Nephron (organoid): ENCODE measurements around the gene NDUFA9.
A peak's percentile ranks its signal among the peaks of the same experiment; 100 is the strongest.

Source experiments
- H3K27ac Mint-ChIP-seq, 3 experiments: 2 replicates each; pipeline ENCODE4 v1.8.0; 2020; ENCODE audit warnings: mixed read lengths in 3 of 3, mild to moderate bottlenecking in 2 of 3, moderate library complexity in 1 of 3
- H3K27me3 Mint-ChIP-seq: 2 replicates; pipeline ENCODE4 v1.8.0; 2021; ENCODE audit warnings: low read depth, mild to moderate bottlenecking, moderate library complexity, mixed read lengths
- H3K36me3 Mint-ChIP-seq: 2 replicates; pipeline ENCODE4 v1.8.0; 2020; ENCODE audit warnings: low read depth, mixed read lengths
- H3K4me1 Mint-ChIP-seq: 2 replicates; pipeline ENCODE4 v1.8.0; 2020; ENCODE audit warnings: mixed read lengths
- H3K4me3 Mint-ChIP-seq, 3 experiments: 2 replicates each; pipeline ENCODE4 v1.8.0; 2020; ENCODE audit warnings: mild to moderate bottlenecking in 3 of 3, mixed read lengths in 3 of 3, moderate library complexity in 2 of 3
- H3K9me3 Mint-ChIP-seq: 2 replicates; pipeline ENCODE4 v1.8.0; 2020; ENCODE audit warnings: mixed read lengths
- CTCF ChIP-seq, 3 experiments: fragments of 200-600 bp; sonication (generic); IDR thresholded peaks; one replicate each; pipeline ENCODE4 v1.5.0; 2021; ENCODE audit warnings: antibody characterized with exemption in 3 of 3; ENCODE audit not compliant: unreplicated experiment in 3 of 3

Gene NDUFA9

GRCh38 chr12:4648501-4649357 lies at the start of gene NDUFA9, which contains the start of gene AKAP3:
Gene NDUFA9 (plus strand): TSS chr12:4649114. CDS start chr12:4649127, 13 bp downstream.
Gene AKAP3 (minus strand): TSS chr12:4649051. CDS start chr12:4638196, 10,855 bp downstream.
- H3K27ac Mint-ChIP-seq, result peak within 1 kb of the TSS; percentile 97 to 99 (median 99)
- no peaks in the 10 kb centered on the region for H3K36me3 Mint-ChIP-seq
- H3K9me3 Mint-ChIP-seq, result no peaks in the 10 kb centered on the region
- no peak for TF ChIP-seq CTCF (IDR thresholded peaks at IDR 0.05; ENCODE audit: unreplicated experiment in 3 of 3)
- H3K4me3 Mint-ChIP-seq, result peak within 1 kb of the TSS; percentile 95 to 98 (median 97)
- H3K4me1 Mint-ChIP-seq, result peaks cover 39% of the 10 kb centered on the region
- no peaks in the 10 kb centered on the region for H3K27me3 Mint-ChIP-seq

- no peak for TF ChIP-seq CTCF (IDR thresholded peaks at IDR 0.05; ENCODE audit: unreplicated experiment in 3 of 3)
- peaks cover 24% of the 10 kb centered on the region for H3K27me3 Mint-ChIP-seq
Observed at GRCh38 chr12:4603421-4603820, 45.5 kb upstream of the NDUFA9 start.

GRCh38 chr12:4603946-4604345 lies 45.0 kb upstream of the NDUFA9 start:
- H3K27me3 Mint-ChIP-seq, result peaks cover 24% of the 10 kb centered on the region
- no peak for TF ChIP-seq CTCF (IDR thresholded peaks at IDR 0.05; ENCODE audit: unreplicated experiment in 3 of 3)
- H3K4me1 Mint-ChIP-seq, result peaks cover 13% of the 10 kb centered on the region
- no peaks in the 10 kb centered on the region for H3K9me3 Mint-ChIP-seq
- H3K27ac Mint-ChIP-seq, result no peak overlapping the region
- H3K36me3 Mint-ChIP-seq, result no peaks in the 10 kb centered on the region
- H3K4me3 Mint-ChIP-seq, result no peak overlapping the region

More at GRCh38 chr12:4603421-4603820, 45.5 kb upstream of the NDUFA9 start:
- peaks cover 13% of the 10 kb centered on the region for H3K4me1 Mint-ChIP-seq
- no peaks in the 10 kb centered on the region for H3K36me3 Mint-ChIP-seq
- H3K4me3 Mint-ChIP-seq, result no peak overlapping the region
- H3K9me3 Mint-ChIP-seq, result no peaks in the 10 kb centered on the region
- no peak overlapping the region for H3K27ac Mint-ChIP-seq

- peaks cover 13% of the 10 kb centered on the region for H3K4me1 Mint-ChIP-seq
- H3K36me3 Mint-ChIP-seq, result no peaks in the 10 kb centered on the region
- H3K4me3 Mint-ChIP-seq, result peak overlapping the region; percentile 95 to 99 (median 98)
- H3K27me3 Mint-ChIP-seq, result peaks cover 24% of the 10 kb centered on the region
- TF ChIP-seq CTCF (IDR thresholded peaks at IDR 0.05; ENCODE audit: unreplicated experiment in 3 of 3), result peak; percentile 99 to 100 (median 99)
- H3K9me3 Mint-ChIP-seq, result no peaks in the 10 kb centered on the region
- H3K27ac Mint-ChIP-seq, result peak overlapping the region; percentile 57 to 86 (median 78)
Observed at GRCh38 chr12:4604684-4605193, 44.2 kb upstream of the NDUFA9 start.

- Mint-ChIP-seq H3K9me3 (no peaks in the 10 kb centered on the region), H3K27ac (peak overlapping the region in 2 of 3 experiments; percentile 4 to 79), H3K4me1 (peaks cover 13% of the 10 kb centered on the region), H3K4me3 (peak overlapping the region; percentile 55 to 81 (median 66)), H3K27me3 (peaks cover 16% of the 10 kb centered on the region), H3K36me3 (peaks cover 4% of the 10 kb centered on the region)
- TF ChIP-seq CTCF (IDR thresholded peaks at IDR 0.05; ENCODE audit: unreplicated experiment in 3 of 3), result no peak
Observed at GRCh38 chr12:4607056-4607455, 41.9 kb upstream of the NDUFA9 start.
